ENCODE data around the gene FSD1L.

FSD1L gene

DNA sequence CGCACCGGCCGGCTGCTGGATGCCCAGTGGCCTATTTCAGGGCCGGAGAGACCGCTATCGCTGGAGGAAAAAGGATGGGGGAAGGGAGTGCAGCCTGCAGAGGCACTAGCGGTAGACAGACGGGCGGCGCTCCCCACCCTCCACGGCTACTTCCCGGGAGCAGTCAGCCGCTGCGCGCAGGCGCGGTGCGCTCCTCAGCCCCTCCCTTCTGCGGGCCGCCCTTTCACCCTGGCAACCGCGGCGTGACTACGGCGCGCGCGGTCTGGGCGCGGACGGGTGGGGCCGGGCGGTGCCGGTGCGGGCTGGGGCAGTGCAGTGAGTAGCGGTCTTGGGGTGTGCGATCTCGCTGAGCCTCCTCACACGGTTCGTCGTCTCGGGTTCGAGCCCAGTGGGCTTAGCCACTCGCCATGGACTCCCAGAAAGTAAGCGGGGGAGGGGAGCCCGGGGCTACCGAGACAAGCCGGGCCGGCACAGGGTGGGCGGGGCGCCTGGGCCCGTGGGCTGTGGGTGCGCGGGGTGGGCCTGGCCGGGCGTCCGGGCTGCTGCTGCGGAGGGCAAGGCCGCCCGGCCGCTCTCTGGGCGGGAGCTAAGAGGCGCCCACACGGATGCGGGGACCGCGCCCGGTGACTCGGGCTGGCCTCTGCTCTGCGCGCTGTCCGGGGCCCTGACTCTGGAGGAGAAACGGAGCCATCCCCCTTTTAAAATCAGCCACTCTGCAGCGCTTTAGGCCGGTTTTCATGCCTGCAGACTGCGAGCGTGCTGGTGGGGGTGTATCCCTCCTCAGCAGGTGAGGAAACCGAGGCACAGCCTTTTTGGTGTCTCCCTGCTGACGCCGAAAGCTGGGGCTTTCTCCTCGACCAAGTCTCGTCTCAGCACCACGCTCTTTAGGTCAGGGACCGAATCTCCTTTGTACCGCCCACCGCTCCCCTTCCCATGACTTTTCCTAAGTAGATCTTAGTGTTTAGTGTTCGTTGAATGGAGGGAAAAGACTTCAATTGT is at the start of gene FSD1L:
Gene FSD1L (plus strand): TSS at position 221 of the 999 bp plus-strand sequence. CDS start 187 bp downstream, at position 408.
- peak; percentile 95 for DNase-seq

DNA sequence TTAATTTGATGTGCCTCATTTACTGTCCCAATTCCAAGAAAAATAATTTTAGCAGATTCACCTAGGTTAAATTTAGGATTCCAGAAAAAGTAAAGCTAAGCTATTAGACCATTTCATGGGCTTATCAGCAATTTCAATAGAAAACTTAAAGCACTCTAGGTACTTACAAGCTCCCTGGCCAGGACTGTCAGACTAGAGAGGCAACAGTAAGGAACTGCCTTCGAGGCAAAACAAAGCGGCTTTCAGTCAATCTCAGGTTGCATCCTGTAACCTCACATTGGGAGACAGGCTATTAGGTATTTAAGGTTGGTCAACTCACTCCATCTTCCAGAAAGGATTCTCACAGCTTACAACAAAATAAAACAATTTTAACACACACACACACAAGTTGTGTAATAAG is 48.7 kb upstream of the FSD1L start:
- DNase-seq = no peak

DNA sequence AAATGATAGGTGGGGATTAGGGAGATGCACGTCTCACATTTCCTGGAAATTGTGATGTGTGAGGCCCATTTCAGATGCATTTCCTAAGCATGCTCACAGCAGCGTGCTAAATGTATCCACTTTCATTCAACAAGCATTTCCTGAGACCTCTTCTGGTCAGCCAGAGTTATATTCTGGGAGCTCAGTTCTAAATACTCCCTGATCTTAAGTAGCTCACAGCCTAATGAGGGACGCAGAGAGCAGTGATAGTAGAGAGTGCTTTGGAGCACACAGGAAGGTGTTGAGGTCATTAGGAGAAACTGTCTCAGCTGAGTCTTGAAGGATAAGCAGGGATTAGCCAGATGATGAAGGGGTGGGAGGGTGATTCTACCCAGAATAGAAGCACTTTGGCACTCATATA is 46.2 kb upstream of the FSD1L start:
- no peak for DNase-seq

DNA sequence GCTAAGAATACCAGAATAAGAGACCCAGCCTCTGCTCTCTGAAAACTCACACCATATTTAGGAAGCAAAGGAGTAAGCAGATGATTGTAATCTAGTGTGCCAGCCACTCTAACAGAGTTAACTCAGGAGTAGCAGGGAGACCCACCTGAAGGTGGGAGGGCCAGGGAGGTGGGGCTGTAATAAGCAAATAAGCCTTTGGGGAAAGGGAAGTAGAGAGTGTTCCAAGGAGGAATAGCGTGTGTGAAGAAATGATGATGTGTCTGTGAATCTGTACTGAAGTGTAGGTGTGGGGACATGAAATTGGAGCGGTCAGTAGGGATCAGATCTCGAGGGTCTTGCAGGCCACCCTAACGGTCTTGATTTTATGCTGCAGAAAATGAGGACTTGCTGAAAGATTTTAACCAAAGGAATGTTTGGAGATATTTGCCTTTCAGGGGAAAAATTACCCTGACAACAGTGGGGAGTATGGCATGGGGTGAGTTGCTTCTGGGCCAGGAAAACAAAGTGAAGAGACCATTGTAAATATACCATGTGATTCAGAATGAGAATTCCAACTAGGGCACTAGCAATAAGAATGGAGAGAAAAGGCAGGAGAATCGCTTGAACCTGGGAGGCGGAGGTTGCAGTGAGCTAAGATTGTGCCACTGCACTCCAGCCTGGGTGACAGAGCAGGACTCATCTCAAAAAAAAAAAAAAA is 44.1 kb upstream of the FSD1L start:
- no peak for DNase-seq

DNA sequence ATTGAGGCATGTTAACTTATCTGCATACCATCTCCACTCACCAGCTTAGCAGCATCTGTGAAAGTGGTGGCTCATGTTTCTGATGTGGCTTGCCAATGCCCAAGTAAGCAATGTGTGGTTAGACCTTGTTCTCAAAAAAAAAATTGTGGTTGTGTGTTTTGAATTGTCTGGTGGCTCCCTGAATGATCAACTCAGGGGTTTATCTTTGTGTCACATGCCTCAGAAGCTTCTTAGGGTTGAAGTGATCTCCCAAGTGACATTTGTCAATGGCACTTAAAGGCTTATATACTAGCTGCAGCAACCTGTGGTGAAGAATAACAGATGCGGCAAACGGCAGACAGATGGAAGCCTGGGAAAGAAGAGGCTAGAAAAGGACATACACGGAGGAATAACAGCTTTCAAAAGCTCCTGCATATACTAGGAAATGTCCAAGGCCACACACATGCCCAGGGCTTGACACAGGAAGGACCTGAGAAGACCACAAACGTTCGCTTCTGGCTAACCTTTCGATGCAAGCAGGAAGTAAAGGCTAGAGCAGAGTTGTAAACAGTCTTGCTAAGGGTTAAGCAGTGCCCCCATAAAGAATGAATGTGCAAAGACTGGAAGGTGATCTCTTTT is 42.2 kb upstream of the FSD1L start:
- no peak for DNase-seq

DNA sequence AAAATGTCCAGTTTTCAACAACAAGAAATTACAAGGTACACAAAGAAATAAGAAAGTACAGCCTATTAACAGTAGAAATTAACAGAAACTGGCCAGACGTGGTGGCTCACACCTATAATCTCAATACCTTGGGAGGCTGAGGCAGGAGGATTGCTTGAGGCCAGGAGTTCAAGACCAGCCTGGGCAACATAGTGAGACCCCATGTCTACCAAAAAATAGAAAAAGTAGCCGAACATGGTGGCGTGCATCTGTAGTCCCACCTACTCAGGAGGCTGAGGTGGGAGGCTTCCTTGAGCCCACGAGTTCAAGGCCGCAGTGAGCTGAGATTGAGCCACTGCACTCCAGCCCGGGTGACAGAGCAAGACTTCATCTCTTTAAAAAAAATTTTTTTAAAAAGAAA is 41.5 kb upstream of the FSD1L start:
- DNase-seq = no peak

DNA sequence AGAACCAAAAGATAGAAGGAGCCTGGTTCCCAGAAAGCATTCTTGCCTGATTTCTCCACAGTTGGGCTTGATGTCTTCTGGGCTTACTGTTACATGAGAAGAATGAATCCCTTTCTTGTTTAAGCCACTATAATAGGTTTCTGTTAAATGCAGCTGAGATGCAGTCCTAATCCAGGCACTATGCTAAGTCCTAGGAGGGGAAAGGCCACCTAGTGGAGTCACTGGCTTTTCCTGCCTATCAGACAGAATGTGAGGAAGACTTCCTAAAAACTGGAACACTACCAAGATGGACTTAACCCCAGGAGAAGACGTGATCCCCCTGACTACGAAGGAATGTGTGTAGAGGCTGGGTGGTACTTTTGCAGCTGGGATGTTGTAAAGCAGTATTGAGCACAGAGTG is 34.3 kb upstream of the FSD1L start:
- DNase-seq = no peak

DNA sequence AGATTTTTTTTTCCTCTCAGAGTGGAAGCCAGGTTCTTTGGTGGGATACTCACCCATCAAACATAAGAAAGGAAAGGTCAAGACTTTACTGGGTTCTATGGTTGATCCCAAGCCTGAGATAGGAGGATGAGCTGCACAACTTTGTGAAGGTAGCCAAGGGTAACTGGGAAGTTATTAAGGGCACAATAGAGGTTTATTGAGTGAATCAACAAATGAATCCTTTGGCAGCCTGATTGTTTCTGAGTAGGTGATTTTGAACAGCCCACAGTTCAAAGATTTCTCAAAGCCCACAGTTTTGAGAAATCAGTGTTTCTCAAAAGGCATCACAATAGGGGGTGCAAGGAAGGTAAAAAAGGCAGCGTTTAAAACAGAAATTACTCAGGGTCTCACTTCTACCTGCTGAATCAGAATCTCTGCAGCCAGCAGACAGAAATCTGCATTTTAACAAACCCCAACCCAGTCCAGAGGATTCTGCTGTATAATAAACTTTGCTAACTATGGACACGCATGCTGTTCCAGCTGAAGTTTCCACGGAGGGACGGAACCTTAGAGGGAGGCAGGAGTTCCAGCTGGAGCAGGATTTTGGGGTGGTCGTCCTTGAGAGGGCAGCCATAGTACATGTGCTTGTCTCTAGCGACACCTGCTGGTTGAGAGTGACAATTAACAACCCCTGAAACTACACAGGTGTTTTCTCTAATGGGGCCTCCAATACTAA is 32.7 kb upstream of the FSD1L start:
- peak; percentile 63 for DNase-seq

DNA sequence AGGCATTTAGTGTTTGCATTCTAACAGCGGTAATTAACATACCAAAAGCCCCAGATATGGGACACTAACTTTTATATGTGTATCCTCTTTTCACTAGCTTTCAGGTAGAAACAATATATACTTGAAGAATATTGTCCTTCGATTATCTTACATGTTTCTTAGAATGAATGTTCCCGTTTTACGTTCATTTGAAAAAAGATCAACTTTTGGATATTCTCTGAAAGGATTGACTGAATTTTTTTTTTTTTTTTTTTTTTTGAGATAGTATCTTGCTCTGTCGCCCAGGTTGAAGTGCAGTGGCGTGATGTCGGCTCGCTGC is 32.2 kb upstream of the FSD1L start:
- DNase-seq = no peak

DNA sequence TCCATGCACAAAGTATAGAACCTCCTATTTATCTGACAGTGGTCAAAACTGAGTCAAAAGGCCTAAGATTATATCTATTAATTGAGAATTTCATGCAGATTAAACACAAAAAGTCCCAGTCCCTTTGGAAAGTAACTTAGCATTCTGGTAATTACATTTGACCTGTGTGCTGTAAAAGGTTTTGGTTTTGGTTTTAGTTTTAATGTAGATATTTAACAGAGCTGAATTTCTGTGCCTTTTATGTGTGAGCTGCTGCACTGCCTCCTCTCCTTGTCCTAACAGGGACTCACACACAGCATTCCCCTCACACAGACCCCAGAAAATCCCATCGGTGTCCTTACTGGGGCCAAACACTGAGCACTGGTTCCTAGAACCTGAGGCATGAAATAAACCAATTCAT is 31.0 kb upstream of the FSD1L start:
- DNase-seq = no peak

DNA sequence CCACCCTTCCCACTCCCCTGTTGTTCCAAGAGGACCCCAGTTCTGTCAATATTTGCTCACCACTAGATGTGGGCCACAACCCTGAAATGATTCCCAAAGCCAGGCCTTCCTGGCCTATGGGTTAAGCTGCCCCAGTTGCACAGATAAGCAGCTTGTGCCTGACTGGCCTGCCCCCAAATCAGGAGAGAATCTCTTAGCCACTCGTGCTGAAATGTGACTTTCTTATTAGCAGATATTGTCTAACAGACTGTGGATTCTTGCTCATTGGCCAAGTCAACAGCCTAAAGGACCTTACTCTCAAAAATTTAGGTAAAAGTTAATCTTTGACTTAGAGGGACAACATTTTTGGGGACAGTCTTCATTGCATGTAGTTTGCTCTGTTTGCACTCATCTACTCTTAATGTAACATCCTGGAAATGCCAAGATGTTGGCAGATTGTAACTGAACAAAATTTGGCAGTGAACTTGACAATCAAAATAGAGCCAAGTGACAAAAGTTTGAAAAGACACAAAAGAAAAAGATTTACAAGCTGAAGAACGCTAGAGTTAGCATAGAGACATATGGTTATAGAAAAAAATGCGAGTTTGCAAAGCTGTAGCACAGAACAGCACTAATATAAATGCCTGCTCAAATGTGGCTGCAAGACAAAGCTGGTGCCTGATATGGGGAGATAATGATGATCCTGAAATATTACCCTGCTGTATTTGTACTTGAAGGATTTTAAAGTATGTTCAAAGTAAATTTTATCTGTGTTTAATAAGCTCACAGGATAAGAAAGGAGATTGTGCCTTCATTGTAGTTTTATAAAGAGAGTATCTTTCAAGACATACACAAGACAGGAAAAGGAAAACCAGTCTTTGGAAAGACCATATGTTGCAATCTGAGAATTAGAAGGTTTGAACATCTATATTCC is 29.0 kb upstream of the FSD1L start:
- no peak for DNase-seq

DNA sequence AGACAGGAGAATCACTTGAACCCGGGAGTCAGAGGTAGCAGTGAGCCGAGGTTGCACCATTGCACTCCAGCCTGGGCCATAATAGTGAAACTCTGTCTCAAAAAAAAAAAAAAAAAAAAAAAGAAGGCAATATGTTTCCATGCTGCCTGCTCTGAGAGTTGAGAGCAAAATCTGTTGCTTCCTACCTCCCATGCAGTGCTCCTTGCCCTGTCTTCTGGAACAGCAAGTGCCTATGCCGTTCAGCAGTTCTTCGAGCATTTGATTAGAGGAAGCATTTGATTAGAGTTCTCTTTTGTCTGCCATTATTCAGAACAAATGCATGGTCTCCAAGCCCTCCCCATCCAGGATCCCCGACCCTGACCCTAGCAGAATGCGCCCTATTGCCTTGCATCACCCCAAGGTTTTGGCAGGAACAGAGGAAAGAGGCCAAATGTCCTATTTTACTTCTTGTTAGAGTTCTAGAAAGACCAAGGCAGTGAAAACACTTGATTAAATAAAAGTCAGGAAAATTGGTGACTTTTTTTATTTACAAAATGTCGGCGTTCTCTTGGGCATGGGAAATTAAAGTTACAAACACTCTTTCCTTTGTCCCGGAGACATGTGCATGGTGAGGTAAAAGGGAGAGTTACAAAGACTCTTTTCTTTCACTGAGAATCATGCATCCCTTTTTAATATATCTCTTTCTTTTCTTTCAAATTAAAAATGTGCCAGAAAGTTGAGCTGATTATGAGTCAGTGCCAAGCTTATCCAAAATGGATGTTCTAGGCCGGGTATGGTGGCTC is 27.8 kb upstream of the FSD1L start:
- DNase-seq = no peak

DNA sequence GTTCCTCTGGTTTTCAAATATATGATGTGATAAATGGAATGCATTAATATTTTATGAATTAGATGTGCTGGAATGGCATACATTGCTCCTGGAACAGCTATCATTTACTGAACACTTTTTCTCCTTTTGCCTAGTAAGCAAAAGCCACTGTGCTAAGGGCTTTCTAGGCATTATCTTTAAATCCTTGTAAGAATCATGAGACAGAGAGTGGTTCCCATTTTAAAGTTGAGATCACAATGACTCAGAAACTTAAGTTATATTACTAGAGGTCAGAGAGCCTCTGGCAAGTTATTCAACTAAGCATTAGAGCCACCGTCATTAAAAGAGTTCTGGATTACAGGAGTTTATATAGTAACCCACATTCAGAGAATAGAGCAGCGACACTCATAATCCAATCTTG is 26.7 kb upstream of the FSD1L start:
- no peak for DNase-seq

DNA sequence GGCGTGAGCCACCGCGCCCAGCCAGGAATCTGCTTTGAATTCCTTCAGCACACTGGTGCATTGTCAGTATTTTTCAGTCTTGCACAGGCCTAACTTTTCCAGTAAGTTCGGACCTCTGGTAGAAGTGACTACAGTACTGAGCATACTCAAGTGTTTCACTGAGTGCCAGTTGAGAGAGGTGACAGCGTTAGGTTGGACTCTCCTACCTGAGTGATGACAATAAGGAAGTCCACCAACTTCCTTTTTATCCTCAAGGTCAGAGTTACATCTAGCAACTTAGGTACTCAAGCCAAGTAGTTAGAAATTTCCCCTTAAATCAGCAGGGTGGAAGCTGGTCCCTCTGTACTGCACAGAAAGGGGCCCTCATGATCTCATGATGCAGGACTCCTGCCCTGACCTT is 26.0 kb upstream of the FSD1L start:
- DNase-seq = no peak

DNA sequence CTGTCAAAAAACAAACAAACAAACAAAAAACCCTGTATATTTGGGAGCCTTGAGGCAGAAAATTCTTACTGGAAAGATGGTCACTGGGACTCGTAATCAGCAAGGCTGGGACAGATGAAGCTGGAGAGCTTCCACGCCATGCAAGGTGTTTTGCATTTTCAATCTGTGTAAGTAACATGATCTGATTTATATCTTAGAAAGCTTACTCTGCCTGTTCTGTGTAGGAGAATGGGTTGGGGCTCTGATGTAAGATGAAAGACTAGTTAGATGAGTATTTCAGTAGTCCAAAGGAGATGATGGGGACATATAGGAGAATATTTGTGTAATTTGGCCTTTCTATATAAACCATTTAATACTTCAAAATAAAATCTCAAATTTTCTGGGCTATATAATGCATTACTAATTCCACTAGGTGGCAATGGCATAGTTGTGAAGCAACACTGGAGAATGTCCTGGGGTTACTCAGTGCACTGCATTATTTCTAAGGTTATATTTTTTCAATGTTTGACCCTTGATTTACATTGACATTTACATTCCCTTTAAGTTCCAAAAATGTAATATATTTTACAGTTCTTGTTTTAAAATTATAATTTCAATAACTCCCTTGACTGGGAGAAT is 21.9 kb upstream of the FSD1L start:
- no peak for DNase-seq

DNA sequence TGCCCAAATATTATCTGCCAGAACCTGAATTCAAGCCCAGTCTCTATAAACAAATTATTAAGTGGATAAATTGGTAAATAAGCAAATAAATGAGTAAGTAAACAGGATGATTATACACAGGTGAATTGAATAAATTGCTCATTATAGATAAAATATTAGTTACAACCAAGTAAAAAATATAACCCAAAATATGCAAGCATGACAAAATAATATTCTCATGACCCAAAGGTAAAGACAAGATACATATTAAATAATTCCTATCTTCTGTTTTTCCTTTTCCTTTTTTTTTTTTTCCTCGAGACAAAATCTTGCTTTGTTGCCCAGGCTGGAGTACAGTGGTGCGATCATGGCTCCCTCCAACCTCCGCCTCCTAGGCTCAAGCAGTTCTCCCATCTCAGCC is 21.2 kb upstream of the FSD1L start:
- no peak for DNase-seq

DNA sequence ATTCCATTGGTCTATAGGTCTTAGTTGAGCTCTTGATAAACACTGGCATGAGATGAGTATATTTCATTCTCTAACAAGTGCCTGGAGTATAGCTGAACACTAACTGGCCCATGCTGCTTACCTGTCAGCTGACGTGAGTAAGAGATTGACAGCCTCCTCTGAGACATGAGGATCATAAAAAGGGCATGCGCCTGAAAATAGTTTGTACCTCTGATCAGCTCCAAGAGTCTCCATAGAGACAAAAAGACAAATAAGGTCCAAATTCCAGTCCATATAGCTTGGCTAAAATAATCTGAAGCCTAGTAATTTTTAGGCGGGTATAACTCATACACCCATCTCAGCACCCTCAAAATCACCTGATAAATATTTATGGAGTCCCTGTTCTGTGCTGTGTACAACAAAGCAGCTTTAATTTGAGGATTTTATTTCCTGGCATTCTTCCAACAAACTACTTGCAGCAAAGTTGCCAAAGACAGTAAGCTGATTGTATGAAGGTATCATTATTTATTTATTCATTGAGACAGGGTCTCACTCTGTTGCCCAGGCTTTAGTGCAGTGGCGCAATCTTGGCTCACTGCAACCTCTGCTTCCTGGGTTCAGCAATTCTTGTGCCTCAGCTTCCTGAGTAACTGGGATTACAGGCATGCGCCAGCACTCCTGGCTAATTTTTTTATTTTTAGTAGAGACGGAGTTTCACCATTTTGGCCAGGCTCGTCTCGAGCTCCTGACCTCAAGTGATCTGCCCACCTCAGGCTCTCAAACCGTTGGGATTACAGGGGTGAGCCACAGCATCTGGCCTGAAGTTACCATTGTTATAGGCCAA is 16.2 kb upstream of the FSD1L start:
- DNase-seq = no peak

DNA sequence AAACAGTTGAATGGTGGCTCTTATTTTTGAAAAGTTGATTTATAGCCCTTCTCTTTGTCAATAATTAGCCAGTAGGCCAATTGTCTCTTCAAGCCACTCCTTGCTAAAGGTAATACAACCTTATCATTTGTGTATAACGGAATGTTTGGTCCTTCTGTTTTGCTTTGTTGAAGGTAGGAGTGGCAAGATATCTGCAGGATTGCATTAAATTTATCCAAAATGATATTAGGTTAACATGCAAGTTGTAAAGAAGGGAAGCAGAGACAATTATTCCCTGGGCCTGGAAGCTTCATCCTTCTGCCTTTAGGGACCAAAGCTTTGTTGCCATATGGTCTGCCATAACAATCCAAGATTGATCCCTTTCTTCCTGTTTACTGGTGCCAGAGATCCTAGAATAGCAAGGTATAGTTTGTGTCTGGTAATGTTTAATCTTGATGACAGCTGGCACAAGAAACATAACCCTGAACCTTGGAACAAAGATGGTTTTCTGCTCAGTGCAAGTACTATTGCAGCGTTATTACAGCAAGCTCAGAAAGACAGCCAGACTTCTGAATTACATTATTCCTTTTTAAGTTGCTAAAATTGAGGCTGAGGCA is 15.5 kb upstream of the FSD1L start:
- DNase-seq = no peak

DNA sequence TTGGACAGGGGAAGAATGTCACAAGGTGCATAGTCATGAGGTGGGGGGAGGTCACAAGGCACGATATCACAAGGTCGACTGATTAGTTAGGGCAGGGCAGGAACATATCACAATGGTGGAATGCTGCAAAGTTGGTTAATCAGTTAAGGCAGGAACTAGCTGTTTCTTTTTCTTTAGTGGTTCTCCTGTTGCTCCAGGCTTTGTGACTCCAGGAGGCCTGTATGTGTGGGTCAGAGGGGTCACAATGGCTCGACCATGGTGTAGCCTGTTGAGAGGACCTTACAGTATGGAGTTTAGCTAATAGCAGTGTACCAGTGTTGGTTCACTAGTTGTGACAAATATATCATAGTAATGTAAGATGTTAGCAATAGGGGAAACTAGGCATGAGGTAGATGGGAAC is 12.4 kb upstream of the FSD1L start:
- no peak for DNase-seq

Data from midbrain (tissue), 1 donor.